Measurements from ENCODE around the gene TACC3. TPM values are rescaled to one million over a fixed set of nuclear protein-coding genes. Genes with fewer than 3 reads are reported as not detected.

TACC3 gene
- total and polyA plus RNA-seq, 5 experiments from 2014 or later: 38.7 to 150 (median 91.6) TPM

GRCh38 chr4:1717129-1718094 lies 3.9 kb upstream of the TACC3 start:
- peaks cover 0 to 6% (median 0%) of the 10 kb centered on the region in 3 donors for H3K36me3 Mint-ChIP-seq
- H3K4me1 Mint-ChIP-seq: peaks cover 10 to 63% (median 53%) of the 10 kb centered on the region in 4 donors
- ATAC-seq: no peak
- H3K27me3 Mint-ChIP-seq: no peaks in the 10 kb centered on the region
- H3K27ac Mint-ChIP-seq: peak overlapping the region in 1 of 10 donors; percentile 31
- peak overlapping the region in 1 of 10 donors; percentile 18 for H3K4me3 Mint-ChIP-seq
- POLR2A ChIA-PET: no interaction called here
- H3K9me3 Mint-ChIP-seq: no peaks in the 10 kb centered on the region
- no peak for DNase-seq

GRCh38 chr4:1718095-1718850 lies 3.0 kb upstream of the TACC3 start:
- Mint-ChIP-seq H3K36me3 (peaks cover 0 to 6% (median 0%) of the 10 kb centered on the region in 3 donors), H3K4me1 (peaks cover 18 to 65% (median 56%) of the 10 kb centered on the region in 4 donors), H3K9me3 (no peaks in the 10 kb centered on the region), H3K27ac (peak overlapping the region in 6 of 10 donors; percentile 40 to 74 (median 70)), H3K27me3 (no peaks in the 10 kb centered on the region), H3K4me3 (peak overlapping the region in 9 of 10 donors; percentile 26 to 92 (median 41))
- no peak for ATAC-seq
- POLR2A ChIA-PET: no interaction called here
- DNase-seq: no peak

DNA sequence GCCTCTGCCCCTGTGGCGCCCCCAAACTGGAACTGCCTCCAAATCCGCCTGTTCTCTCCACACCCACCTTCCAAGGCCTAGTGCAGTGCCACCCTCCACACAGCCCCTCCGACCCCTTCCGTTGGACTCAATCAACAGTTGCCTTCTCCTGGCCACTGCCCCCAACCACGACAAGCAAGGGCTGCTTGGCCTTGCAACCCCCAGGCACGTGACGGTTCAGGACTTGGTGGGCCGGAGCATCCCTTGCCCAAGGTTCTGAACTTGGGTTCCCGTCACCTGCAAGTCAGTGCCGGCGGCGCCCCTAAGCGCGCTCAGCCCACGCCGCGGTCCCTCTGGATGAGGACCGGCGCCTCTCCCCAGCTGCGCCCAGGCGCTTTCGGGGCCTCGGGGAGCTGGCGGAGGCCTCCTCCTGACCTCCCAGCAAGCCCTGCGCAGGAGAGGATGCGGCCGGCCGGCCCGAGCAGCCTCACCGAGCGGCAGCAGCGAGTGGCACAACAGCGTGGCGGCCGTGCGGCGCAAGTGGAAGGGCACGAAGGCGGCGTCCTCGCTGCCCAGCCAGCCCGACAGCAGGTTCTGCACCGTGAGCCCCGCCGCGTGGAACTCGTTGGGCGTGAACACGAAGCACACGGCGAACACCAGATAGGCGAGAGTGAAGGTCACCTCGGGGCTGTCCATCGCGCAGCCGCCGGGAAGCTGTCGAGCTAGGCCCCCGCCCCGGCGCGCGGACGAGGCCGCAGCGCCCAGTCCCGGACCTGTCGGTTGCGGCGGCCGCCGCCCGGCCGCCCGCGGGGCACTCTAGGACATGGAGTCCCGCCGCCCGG lies 948 bp upstream of the TACC3 start:
- peak; percentile 6 to 16 for ATAC-seq
- Mint-ChIP-seq H3K4me3 (peak overlapping the region; percentile 77 to 92 (median 86)), H3K4me1 (peaks cover 24 to 63% (median 57%) of the 10 kb centered on the region in 4 donors), H3K27me3 (no peaks in the 10 kb centered on the region), H3K36me3 (peaks cover 0 to 10% (median 1%) of the 10 kb centered on the region in 3 donors), H3K9me3 (no peaks in the 10 kb centered on the region), H3K27ac (peak overlapping the region; percentile 66 to 94 (median 87))
- POLR2A ChIA-PET: interaction anchor here (0.9 to 4.5 kb wide), 5 partner anchors 8 to 374 kb away, joined by 3 to 124 read pairs (median 6); partner anchors contain the start of gene SLBP
- peak in 9 of 10 donors; percentile 13 to 65 (median 40) for DNase-seq

DNA sequence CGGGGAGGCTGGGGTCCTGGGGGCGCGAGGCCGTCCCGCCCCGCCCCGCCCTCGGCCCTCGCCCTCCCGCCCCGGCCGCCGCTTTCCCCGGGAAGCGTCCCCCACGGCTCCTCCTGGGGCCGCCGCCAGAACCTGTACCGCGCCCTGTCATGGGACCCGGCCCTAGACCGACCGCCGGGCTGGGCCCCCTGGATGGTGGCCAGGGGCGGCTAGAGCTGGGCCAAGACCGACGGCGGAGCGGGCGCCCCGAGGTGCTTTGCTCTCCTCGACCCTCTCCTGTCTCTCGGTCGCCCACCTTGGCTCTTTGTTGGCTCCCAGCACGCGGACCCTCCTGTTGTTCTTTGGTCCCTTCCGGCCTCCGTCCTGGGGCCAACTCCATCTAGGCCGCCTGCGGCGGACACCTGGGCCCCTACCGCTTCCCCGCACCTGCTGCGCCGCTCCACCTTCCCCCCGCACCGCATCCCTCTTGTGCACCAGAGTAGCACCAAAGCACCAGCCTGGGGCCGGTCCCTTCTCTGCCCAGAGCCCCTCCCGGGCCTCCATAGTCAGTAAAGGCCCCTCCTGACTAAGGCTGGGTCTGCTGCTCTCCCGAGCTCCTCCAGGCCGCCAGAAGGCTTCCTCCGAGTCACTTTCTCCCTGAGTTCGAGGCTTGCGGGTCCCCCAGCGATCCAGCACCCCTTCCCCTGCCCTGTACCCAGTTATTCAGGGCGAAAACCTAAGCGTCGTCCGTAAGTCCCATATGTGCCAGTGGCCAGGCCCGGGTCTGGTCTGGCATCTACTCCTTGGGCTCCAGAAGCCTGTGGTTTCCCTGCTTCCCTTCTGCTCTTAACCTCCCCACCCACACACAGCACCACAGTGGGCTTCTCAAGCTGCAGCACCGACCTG lies 587 bp downstream of the TACC3 start:
- ATAC-seq: no peak
- H3K36me3 Mint-ChIP-seq: peaks cover 0 to 17% (median 1%) of the 10 kb centered on the region in 3 donors
- POLR2A ChIA-PET: interaction anchor here (0.6 to 9.8 kb wide), 12 partner anchors 9 to 713 kb away, joined by 3 to 124 read pairs (median 7); partner anchors contain the start of genes LETM1 and SLBP
- H3K27me3 Mint-ChIP-seq: no peaks in the 10 kb centered on the region
- H3K4me3 Mint-ChIP-seq: peak overlapping the region; percentile 84 to 95 (median 90)
- peak overlapping the region; percentile 96 to 100 (median 99) for H3K27ac Mint-ChIP-seq
- H3K9me3 Mint-ChIP-seq: no peaks in the 10 kb centered on the region
- DNase-seq: peak in 1 of 10 donors; percentile 60
- H3K4me1 Mint-ChIP-seq: peaks cover 30 to 70% (median 64%) of the 10 kb centered on the region in 4 donors

DNA sequence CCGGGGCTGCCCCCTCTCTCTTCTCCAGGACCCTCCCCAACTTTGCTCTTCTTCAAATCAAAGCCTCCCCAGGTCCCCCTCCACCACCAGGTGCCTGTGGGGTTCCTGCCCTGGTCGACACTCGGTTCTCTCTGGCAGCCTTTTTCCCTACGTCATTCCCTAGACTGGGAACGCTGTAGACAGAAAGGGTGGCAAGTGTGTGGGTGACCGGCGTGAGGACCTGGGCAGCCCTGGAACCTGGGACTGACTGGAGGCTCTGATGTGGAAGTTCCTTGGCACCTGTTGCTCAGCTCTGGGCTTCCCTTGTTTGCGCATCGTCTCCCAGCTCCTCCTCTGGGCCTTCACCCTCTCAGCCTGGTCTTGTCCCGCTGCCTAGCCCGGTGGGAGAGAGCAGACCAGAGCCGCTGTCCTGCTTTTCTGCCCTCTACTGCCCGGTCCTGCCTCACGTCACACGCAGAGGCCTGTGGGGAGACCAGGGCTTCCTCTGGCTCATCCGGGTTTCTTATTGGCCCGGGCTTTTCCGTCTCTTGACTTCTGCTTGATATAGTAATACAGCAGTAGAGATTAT lies 1.3 kb downstream of the TACC3 start:
- Mint-ChIP-seq H3K36me3 (peaks cover 0 to 23% (median 1%) of the 10 kb centered on the region in 3 donors), H3K27me3 (no peaks in the 10 kb centered on the region), H3K4me3 (peak overlapping the region; percentile 84 to 95 (median 90)), H3K9me3 (no peaks in the 10 kb centered on the region), H3K27ac (peak overlapping the region; percentile 96 to 100 (median 99)), H3K4me1 (peaks cover 30 to 77% (median 70%) of the 10 kb centered on the region in 4 donors)
- peak in 1 of 10 donors; percentile 54 for DNase-seq
- POLR2A ChIA-PET: interaction anchor here (0.6 to 9.8 kb wide), 12 partner anchors 10 to 713 kb away, joined by 3 to 124 read pairs (median 8); partner anchors contain the start of genes LETM1, NSD2 and SLBP
- ATAC-seq: no peak

GRCh38 chr4:1723131-1723801 lies 1.9 kb downstream of the TACC3 start:
- H3K27ac Mint-ChIP-seq: peak overlapping the region; percentile 96 to 100 (median 99)

GRCh38 chr4:1725521-1725920 lies 4.2 kb downstream of the TACC3 start:
- Mint-ChIP-seq H3K27me3 (no peaks in the 10 kb centered on the region), H3K9me3 (no peaks in the 10 kb centered on the region), H3K4me1 (peaks cover 37 to 78% (median 72%) of the 10 kb centered on the region in 4 donors), H3K36me3 (peaks cover 0 to 42% (median 8%) of the 10 kb centered on the region in 3 donors), H3K27ac (peak overlapping the region; percentile 80 to 100 (median 96)), H3K4me3 (peak overlapping the region; percentile 49 to 95 (median 90))
- DNase-seq (peak in 1 of 10 donors; percentile 48), ATAC-seq (no peak)
- POLR2A ChIA-PET: interaction anchor here (0.5 to 9.8 kb wide), 3 partner anchors 14 to 32 kb away, joined by 3 to 85 read pairs (median 15); partner anchors contain the start of gene SLBP

More at GRCh38 chr4:1723131-1723801, 1.9 kb downstream of the TACC3 start:
- H3K9me3 Mint-ChIP-seq: no peaks in the 10 kb centered on the region
- H3K4me3 Mint-ChIP-seq: peak overlapping the region; percentile 84 to 95 (median 90)
- peaks cover 0 to 28% (median 1%) of the 10 kb centered on the region in 3 donors for H3K36me3 Mint-ChIP-seq
- ATAC-seq (peak; percentile 10 to 24), DNase-seq (peak in 8 of 10 donors; percentile 31 to 76 (median 64))
- H3K4me1 Mint-ChIP-seq: peaks cover 33 to 80% (median 73%) of the 10 kb centered on the region in 4 donors
- POLR2A ChIA-PET: interaction anchor here (0.7 to 9.8 kb wide), 15 partner anchors 10 to 746 kb away, joined by 3 to 124 read pairs (median 4); partner anchors contain the start of genes LETM1, NSD2, RNF4 and SLBP
- no peaks in the 10 kb centered on the region for H3K27me3 Mint-ChIP-seq

DNA sequence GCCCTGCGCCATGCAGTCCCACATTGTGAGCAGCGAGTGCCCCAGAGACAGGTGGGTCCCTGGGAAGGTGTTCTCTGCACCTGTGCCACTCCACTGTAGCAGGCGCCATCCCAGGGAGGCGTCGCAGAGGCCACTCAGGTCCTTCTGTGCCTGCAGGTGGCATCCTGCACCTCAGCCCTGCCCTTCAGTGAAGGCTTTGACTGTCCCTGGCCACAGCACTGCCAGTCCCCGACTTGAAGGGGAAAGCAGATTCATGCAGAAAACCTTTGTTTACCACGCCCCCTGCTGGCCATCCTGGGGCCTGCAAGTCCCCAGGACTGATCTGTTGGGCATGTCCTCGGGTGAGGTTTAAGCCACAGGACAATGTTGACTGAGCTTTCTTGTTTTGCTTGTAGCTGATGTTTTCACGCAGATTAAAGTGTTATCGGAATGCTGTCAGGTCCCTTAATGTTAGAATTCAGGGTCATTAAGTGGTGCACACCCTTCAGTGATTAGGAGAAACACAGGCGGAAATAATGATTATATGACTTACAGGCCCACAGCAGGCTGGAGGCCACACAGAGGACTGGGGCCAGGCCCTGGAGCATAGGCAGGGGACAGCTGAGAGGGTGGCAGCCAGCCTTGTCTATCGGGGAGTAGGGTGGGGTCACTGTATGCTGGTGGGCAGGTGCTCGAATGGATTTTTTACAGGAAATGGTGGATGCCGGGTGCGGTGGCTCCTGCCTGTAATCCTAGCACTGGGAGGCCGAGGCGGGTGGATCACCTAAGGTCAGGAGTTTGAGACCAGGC lies 5.0 kb downstream of the TACC3 start:
- peak; percentile 79 to 93 (median 87) for DNase-seq
- peak; percentile 42 for ATAC-seq
- Mint-ChIP-seq H3K4me3 (peak overlapping the region in 9 of 10 donors; percentile 27 to 89 (median 68)), H3K4me1 (peaks cover 37 to 80% (median 71%) of the 10 kb centered on the region in 4 donors), H3K9me3 (no peaks in the 10 kb centered on the region), H3K27ac (peak overlapping the region; percentile 41 to 90 (median 79)), H3K27me3 (no peaks in the 10 kb centered on the region), H3K36me3 (peaks cover 0 to 50% (median 8%) of the 10 kb centered on the region in 3 donors)
- POLR2A ChIA-PET: interaction anchor here (0.5 to 9.8 kb wide), 3 partner anchors 15 to 1116 kb away, joined by 4 to 85 read pairs (median 15); partner anchors contain the start of gene SLBP

All from naive thymus-derived CD8-positive, alpha-beta T cell (primary cell).